Ascending aorta (tissue), 2 donors: ENCODE data around the gene RABL6. TPM values are rescaled to one million over a fixed set of nuclear protein-coding genes. Genes with fewer than 3 reads are reported as not detected.

Experiments
- DNase-seq, 2 donors: peaks; one replicate each; pipeline ENCODE4 v3.0.0-alpha.2; 2019; ENCODE audit warnings: low spot score in 2 of 2
- H3K27ac ChIP-seq, 2 donors: fragments of 200-600 bp; sonication (generic); one replicate each; pipeline ENCODE4 v1.5.1; 2016 to 2017; ENCODE audit warnings: mild to moderate bottlenecking in 1 of 2
- H3K27me3 ChIP-seq: fragments of 200-600 bp; sonication (generic); one replicate; pipeline ENCODE4 v1.5.1; 2017
- H3K36me3 ChIP-seq, 2 donors: fragments of 200-600 bp; sonication (generic); one replicate each; pipeline ENCODE4 v1.5.1; 2016
- H3K4me1 ChIP-seq, 2 donors: fragments of 200-600 bp; sonication (generic); one replicate each; pipeline ENCODE4 v1.5.1; 2016 to 2017; ENCODE audit warnings: mild to moderate bottlenecking in 1 of 2
- H3K4me3 ChIP-seq, 2 donors: fragments of 200-600 bp; sonication (generic); one replicate each; pipeline ENCODE4 v1.5.1; 2016 to 2017; ENCODE audit warnings: mild to moderate bottlenecking in 1 of 2
- H3K9me3 ChIP-seq, 2 donors: fragments of 200-600 bp; sonication (generic); one replicate each; pipeline ENCODE4 v1.5.1; 2016
- CTCF ChIP-seq, 3 experiments: fragments of 200-600 bp in 2 of 3; fragments of 450-650 bp in 1 of 3; sonication (generic) in 2 of 3; IDR thresholded peaks; one replicate each; pipeline ENCODE4 v1.5.1; 2016 to 2019; ENCODE audit warnings: antibody characterized with exemption in 3 of 3, mild to moderate bottlenecking in 1 of 3, moderate library complexity in 1 of 3
- intact Hi-C: fragments of 100-400 bp; cut with DNase I; formaldehyde crosslinking; loops from one replicate; pipeline ENCODE4 v1.15.1; 2023
- total RNA-seq: library from RNA; depleted of rRNA; stranded (reverse); fragments of >200 nt; gene quantifications from one replicate; pipeline ENCODE4 v1.1.0, GENCODE V29; 2016

The RABL6 gene
- total RNA-seq, 1 donor from 2014 or later = 70.9 TPM

- H3K4me1 ChIP-seq = peaks cover 11 to 24% of the 10 kb centered on the region in 2 donors
- no peak for DNase-seq
- H3K27ac ChIP-seq = no peak overlapping the region
- TF ChIP-seq CTCF (IDR thresholded peaks at IDR 0.05) = no peak
- H3K4me3 ChIP-seq = no peak overlapping the region
- H3K9me3 ChIP-seq = no peaks in the 10 kb centered on the region
- intact Hi-C loops = no loop called here
- H3K27me3 ChIP-seq = peaks cover 6% of the 10 kb centered on the region
- no peaks in the 10 kb centered on the region for H3K36me3 ChIP-seq
Measured at GRCh38 chr9:136803551-136804508, 3.9 kb upstream of the RABL6 start.

GRCh38 chr9:136804509-136805206 is 3.1 kb upstream of the RABL6 start:
- no peak for DNase-seq
- peaks cover 18 to 27% of the 10 kb centered on the region in 2 donors for H3K4me1 ChIP-seq
- TF ChIP-seq CTCF (IDR thresholded peaks at IDR 0.05) = no peak
- intact Hi-C loops = loop anchor here (5.0 kb wide), 2 partner anchors 43 to 138 kb away; partner anchors contain the start of genes FBXW5 and PHPT1
- no peaks in the 10 kb centered on the region for H3K27me3 ChIP-seq
- H3K4me3 ChIP-seq = no peak overlapping the region
- H3K36me3 ChIP-seq = no peaks in the 10 kb centered on the region
- no peak overlapping the region for H3K27ac ChIP-seq
- H3K9me3 ChIP-seq = no peaks in the 10 kb centered on the region

- no peak for DNase-seq
- no peaks in the 10 kb centered on the region for H3K36me3 ChIP-seq
- intact Hi-C loops = loop anchor here (5.0 kb wide), 2 partner anchors 42 to 137 kb away; partner anchors contain the start of genes FBXW5 and PHPT1
- H3K4me1 ChIP-seq = peaks cover 17 to 25% of the 10 kb centered on the region in 2 donors
- TF ChIP-seq CTCF (IDR thresholded peaks at IDR 0.05) = no peak
- no peak overlapping the region for H3K4me3 ChIP-seq
- H3K9me3 ChIP-seq = no peaks in the 10 kb centered on the region
- no peak overlapping the region for H3K27ac ChIP-seq
- H3K27me3 ChIP-seq = no peaks in the 10 kb centered on the region
Measured at GRCh38 chr9:136805207-136805740, 2.5 kb upstream of the RABL6 start.

GRCh38 chr9:136806067-136806466 is 1.7 kb upstream of the RABL6 start:
- peaks cover 15 to 23% of the 10 kb centered on the region in 2 donors for H3K4me1 ChIP-seq
- H3K4me3 ChIP-seq = no peak overlapping the region
- intact Hi-C loops = loop anchor here (5.0 kb wide), 2 partner anchors 41 to 136 kb away; partner anchors contain the start of genes FBXW5 and PHPT1

More at GRCh38 chr9:136806067-136806466, 1.7 kb upstream of the RABL6 start:
- DNase-seq = no peak
- no peak for TF ChIP-seq CTCF (IDR thresholded peaks at IDR 0.05)
- no peak overlapping the region for H3K27ac ChIP-seq
- H3K9me3 ChIP-seq = no peaks in the 10 kb centered on the region
- H3K27me3 ChIP-seq = no peaks in the 10 kb centered on the region
- no peaks in the 10 kb centered on the region for H3K36me3 ChIP-seq
